ENCODE results near the gene CDH4. TPM values are rescaled to one million over a fixed set of nuclear protein-coding genes. Genes with fewer than 3 reads are reported as not detected.
"Not testable (repeated sequence)": the region's sequence is repeated elsewhere in the genome, so short reads cannot be mapped to it uniquely, and the experiment has no call there.

The CDH4 gene
- total RNA-seq, 6 experiments from 2014 or later: 5.8 to 12.8 (median 10.9) TPM

DNA sequence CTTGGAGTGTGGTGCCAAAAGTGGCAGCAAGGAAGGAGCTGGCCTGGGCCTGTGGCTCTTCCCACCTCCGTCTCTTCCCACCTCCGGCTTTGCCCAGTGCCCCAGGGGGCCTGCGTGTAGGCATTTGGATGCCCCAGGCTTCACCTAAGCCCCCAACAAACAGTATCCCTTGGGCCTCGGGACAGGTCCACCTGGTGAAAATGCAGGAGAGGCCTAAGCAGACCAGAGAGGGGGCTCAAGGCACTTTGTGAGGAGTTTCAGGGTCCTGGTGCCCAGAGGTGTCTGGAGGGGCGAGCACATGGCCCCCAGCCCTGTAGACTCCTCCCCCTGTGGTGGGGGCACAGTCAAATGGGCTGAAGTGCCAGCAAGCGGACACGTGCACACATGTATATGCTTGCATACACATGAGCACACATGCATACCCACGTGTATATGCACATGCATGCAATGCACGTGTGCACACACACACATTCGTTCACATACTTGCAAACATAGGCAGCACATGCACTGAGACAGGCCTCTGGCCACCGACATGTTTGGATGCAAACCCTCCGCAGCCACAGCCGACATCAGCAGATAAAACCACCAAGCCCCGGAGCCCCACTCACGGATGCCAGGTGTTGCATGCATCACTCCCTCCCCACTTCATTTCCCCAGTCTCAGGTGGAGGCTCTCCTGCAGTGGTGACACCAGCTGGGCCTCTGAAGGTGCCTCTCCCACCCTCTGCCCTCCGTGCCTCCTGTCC lies 689.1 kb downstream of the CDH4 start:
- Mint-ChIP-seq H3K4me1 (ENCODE audit: low read depth) (no peaks in the 10 kb centered on the region), H3K27me3 (ENCODE audit: insufficient read depth) (peaks cover 11% of the 10 kb centered on the region), H3K9me3 (no peaks in the 10 kb centered on the region), H3K27ac (no peak overlapping the region), H3K36me3 (ENCODE audit: low read depth) (no peaks in the 10 kb centered on the region), H3K4me3 (no peak overlapping the region)
- TF ChIP-seq, protein P1, sequence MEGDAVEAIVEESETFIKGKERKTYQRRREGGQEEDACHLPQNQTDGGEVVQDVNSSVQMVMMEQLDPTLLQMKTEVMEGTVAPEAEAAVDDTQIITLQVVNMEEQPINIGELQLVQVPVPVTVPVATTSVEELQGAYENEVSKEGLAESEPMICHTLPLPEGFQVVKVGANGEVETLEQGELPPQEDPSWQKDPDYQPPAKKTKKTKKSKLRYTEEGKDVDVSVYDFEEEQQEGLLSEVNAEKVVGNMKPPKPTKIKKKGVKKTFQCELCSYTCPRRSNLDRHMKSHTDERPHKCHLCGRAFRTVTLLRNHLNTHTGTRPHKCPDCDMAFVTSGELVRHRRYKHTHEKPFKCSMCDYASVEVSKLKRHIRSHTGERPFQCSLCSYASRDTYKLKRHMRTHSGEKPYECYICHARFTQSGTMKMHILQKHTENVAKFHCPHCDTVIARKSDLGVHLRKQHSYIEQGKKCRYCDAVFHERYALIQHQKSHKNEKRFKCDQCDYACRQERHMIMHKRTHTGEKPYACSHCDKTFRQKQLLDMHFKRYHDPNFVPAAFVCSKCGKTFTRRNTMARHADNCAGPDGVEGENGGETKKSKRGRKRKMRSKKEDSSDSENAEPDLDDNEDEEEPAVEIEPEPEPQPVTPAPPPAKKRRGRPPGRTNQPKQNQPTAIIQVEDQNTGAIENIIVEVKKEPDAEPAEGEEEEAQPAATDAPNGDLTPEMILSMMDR (IDR thresholded peaks at IDR 0.05): no peak
- DNase-seq: no peak

DNA sequence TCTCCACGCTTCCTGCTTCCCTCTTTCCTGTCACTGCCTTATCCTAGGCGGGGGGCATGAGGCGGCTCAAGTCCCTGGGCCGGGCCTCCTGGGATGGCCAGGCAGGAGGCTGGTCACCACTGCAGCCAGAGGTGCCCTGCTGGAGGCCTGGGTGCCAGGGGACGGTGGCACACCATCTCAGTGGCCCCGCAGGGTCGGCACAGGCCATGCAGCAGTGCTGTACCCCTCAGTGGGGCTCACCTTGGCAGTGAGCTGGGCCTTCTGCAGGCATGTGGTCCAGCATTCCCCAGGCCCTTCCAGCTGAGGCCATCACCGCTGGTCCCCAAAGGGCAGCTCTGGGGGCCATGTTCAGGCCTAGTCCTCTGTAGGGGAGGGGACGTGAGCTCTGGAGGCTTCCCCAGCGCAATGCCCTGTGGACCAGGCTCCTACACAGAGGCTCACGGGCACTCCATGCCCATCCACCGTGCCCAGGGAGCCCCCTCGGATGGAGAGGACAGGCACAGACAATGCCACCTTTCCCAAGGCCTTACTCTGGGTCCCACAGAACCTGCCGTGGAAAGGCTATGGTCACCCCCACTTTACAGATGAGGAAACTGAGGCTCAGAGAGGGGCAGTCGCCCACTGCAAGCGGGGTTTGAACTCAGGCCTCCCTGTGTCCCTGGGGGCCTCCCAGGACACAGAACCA lies 689.8 kb downstream of the CDH4 start:
- no peak for DNase-seq
- TF ChIP-seq, protein P1 (IDR thresholded peaks at IDR 0.05): no peak
- Mint-ChIP-seq H3K9me3 (no peaks in the 10 kb centered on the region), H3K4me1 (ENCODE audit: low read depth) (no peaks in the 10 kb centered on the region), H3K27ac (no peak overlapping the region), H3K36me3 (ENCODE audit: low read depth) (no peaks in the 10 kb centered on the region), H3K4me3 (no peak overlapping the region), H3K27me3 (ENCODE audit: insufficient read depth) (peaks cover 11% of the 10 kb centered on the region)

DNA sequence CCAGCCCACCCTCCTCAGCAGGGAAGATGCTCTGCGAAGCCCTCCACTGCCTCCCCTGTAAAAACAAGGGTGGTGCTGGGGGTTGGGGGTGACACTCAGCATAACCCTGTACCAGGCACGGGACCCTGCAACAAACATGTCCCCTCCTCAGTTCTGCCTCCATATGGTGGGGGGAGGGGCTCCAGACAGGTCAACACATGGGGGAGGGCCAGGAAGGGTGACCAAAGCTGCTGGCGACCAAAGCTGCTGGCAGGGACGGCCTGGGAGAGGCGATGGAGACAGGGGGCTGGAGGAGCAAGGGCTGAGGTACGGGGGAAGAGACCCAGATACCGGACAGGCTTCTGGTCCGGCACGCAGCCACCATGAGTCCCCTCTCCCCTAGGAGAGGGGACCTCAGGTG lies 690.5 kb downstream of the CDH4 start:
- Mint-ChIP-seq H3K27ac (no peak overlapping the region), H3K4me3 (no peak overlapping the region), H3K27me3 (ENCODE audit: insufficient read depth) (peaks cover 11% of the 10 kb centered on the region), H3K9me3 (no peaks in the 10 kb centered on the region), H3K4me1 (ENCODE audit: low read depth) (no peaks in the 10 kb centered on the region), H3K36me3 (ENCODE audit: low read depth) (no peaks in the 10 kb centered on the region)
- DNase-seq: no peak
- TF ChIP-seq, protein P1 (IDR thresholded peaks at IDR 0.05): no peak

DNA sequence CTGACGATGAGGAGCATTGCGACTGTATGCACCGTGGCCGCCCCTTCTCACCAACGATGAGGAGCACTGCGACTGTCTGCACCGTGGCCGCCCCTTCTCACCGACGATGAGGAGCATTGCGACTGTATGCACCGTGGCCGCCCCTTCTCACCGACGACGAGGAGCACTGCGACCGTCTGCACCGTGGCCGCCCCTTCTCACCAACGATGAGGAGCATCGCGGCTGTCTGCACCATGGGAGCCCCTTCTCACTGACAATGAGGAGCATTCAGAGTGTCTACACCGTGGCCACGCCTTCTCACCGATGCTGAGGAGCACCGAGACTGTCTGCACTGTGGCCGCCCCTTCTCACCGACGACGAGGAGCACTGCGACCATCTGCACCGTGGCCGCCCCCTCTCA lies 692.9 kb downstream of the CDH4 start:
- not testable (repeated sequence) for H3K27ac Mint-ChIP-seq; H3K4me3 Mint-ChIP-seq; H3K9me3 Mint-ChIP-seq; H3K4me1 Mint-ChIP-seq (ENCODE audit: low read depth); H3K36me3 Mint-ChIP-seq (ENCODE audit: low read depth); DNase-seq
- peaks cover 11% of the 10 kb centered on the region for H3K27me3 Mint-ChIP-seq (ENCODE audit: insufficient read depth)

DNA sequence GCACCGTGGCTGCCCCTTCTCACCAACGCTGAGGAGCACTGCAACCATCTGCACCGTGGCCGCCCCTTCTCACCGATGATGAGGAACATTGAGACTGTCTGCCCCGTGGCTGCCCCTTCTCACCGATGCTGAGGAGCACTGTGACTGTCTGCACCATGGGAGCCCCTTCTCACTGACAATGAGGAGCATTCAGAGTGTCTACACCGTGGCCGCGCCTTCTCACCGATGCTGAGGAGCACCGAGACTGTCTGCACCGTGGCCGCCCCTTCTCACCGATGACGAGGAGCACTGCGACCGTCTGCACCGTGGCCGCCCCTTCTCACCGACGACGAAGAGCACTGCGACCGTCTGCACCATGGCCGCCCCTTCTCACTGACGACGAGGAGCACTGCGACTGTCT lies 693.4 kb downstream of the CDH4 start:
- not testable (repeated sequence) for H3K4me3 Mint-ChIP-seq; H3K27ac Mint-ChIP-seq; H3K9me3 Mint-ChIP-seq; H3K36me3 Mint-ChIP-seq (ENCODE audit: low read depth); H3K4me1 Mint-ChIP-seq (ENCODE audit: low read depth); DNase-seq; H3K27me3 Mint-ChIP-seq (ENCODE audit: insufficient read depth)

DNA sequence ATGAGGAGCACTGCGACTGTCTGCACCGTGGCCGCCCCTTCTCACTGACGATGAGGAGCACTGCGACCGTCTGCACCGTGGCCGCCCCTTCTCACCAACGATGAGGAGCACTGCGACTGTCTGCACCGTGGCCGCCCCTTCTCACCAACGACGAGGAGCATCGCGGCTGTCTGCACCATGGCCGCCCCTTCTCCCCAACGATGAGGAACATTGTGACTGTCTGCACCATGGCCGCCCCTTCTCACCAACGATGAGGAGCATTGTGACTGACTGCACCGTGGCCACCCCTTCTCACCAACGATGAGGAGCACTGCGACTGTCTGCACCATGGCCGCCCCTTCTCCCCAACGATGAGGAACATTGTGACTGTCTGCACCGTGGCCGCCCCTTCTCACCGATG lies 696.0 kb downstream of the CDH4 start:
- H3K9me3 Mint-ChIP-seq, H3K27ac Mint-ChIP-seq: not testable (repeated sequence)

DNA sequence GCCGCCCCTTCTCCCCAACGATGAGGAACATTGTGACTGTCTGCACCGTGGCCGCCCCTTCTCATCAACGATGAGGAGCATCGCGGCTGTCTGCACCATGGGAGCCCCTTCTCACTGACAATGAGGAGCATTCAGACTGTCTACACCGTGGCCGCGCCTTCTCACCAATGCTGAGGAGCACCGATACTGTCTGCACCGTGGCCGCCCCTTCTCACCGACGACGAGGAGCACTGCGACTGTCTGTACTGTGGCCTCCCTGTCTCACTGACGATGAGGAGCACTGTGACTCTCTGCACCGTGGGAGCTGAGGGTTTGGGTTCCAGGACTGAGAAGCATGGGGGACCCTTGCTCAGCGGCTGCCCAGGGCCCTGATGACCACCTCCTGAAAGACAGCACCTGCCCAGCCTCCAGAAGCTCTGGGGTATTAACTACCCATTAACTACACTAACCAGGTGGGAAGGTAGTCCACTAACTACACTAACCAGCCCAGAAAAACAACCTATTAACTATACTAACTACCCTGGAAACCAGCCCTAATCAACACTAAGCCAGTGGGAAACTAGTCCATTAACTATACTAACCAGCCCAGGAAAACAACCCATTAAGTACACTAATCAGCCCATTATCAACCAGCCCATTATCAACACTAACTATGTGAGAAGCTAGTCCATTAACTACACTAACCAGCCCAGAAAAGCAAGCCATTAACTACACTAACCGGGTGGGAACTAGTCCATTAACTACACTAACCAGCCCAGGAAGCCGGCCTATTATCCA lies 696.7 kb downstream of the CDH4 start:
- H3K27ac Mint-ChIP-seq: no peak overlapping the region
- TF ChIP-seq, protein P1 (IDR thresholded peaks at IDR 0.05): no peak
- H3K36me3 Mint-ChIP-seq (ENCODE audit: low read depth): no peaks in the 10 kb centered on the region
- no peak overlapping the region for H3K4me3 Mint-ChIP-seq
- H3K27me3 Mint-ChIP-seq (ENCODE audit: insufficient read depth): no peaks in the 10 kb centered on the region
- no peak for DNase-seq
- no peaks in the 10 kb centered on the region for H3K9me3 Mint-ChIP-seq
- no peaks in the 10 kb centered on the region for H3K4me1 Mint-ChIP-seq (ENCODE audit: low read depth)

More for the DNA sequence above, 696.0 kb downstream of the CDH4 start:
- H3K4me3 Mint-ChIP-seq; H3K27me3 Mint-ChIP-seq (ENCODE audit: insufficient read depth); DNase-seq; H3K36me3 Mint-ChIP-seq (ENCODE audit: low read depth); H3K4me1 Mint-ChIP-seq (ENCODE audit: low read depth): not testable (repeated sequence)
